ENCODE data around the gene LRRC58. TPM values are rescaled to one million over a fixed set of nuclear protein-coding genes. Genes with fewer than 3 reads are reported as not detected.
A peak's percentile ranks its signal among the peaks of the same experiment; 100 is the strongest.

Gene LRRC58
- total and polyA plus RNA-seq, 2 of the 8 experiments (the other 6 are each of a cell fraction or from before 2014, with no cell fraction given) = 4.3 to 15.4 TPM

DNA sequence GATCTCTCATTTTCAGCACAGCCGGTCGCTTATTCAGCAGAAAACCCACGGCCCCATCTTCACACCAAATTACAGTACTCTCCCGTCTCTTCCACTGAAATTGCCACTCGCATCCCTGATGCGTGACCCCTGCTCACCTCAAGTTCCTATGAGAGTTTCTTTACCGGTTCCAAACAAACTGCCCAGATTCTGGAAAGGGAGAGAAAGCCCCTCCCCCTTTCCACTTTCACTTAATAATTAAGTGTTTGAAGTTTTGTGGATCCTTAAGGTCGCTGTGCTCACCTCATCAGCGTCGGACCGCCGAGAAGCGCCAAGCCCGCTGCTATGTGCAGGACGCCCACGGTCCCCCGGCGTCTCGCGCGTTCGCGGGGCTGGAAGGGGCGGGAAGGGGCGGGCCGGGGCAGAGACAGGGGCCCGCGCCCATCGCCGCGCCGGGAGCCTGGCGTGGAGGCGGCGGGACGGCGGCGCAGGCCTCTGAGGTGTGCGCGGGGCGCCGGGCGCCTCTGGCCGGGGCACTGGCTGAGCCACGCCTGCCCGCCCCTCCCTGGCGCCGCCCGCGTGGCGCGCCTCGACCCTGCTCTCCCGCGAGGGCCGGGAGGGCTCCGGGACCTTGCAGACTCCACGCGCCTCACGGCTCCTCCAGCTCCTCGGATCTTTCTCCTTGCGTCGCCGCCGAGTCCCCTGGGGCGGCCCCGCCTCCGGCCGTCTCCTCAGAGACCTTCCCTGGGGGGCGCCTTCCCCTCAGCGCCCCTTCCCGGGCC lies 64.2 kb downstream of the LRRC58 start, which contains the start of gene GPR156 (continued):
- TF ChIP-seq NANOG (IDR thresholded peaks at IDR 0.05; ENCODE audit: insufficient read depth, low read depth, low read length, poor library complexity, severe bottlenecking) (no peak), RFX5 (IDR thresholded peaks at IDR 0.05; ENCODE audit: borderline replicate concordance, low read depth, low read length) (no peak), ASH2L (IDR thresholded peaks at IDR 0.05; ENCODE audit: low read length) (peak; percentile 35), CHD2 (IDR thresholded peaks at IDR 0.05; ENCODE audit: low read length) (no peak; the same call in 1 of the 2 replicates), MAFK (IDR thresholded peaks at IDR 0.05; ENCODE audit: low read depth, low read length) (no peak), CEBPB (IDR thresholded peaks at IDR 0.05; ENCODE audit: low read depth, low read length) (no peak), POLR2A (IDR thresholded peaks at IDR 0.05; ENCODE audit: control extremely low read depth in 1 of 2, low read depth in 2 of 2, low read length in 2 of 2) (no peak), HDAC2 (IDR thresholded peaks at IDR 0.05; ENCODE audit: borderline replicate concordance in 1 of 2, low read depth in 2 of 2, low read length in 2 of 2) (0 out of 4 replicates have a peak, but pooled peaks of 1 of the 2 experiments have one; percentile 51), RXRA (IDR thresholded peaks at IDR 0.05; ENCODE audit: insufficient read depth, low read depth, low read length) (no peak), POU5F1 (IDR thresholded peaks at IDR 0.05; ENCODE audit: low read depth, low read length) (no peak), TAF7 (optimal IDR thresholded peaks at IDR 0.05; ENCODE audit: borderline replicate concordance, low read depth, low read length) (no peak), TBP (IDR thresholded peaks at IDR 0.05; ENCODE audit: low read depth, low read length) (no peak), TEAD4 (IDR thresholded peaks at IDR 0.05; ENCODE audit: low read depth, low read length) (no peak), KDM1A (IDR thresholded peaks at IDR 0.05; ENCODE audit: borderline replicate concordance, low read length) (no peak), CHD1 (IDR thresholded peaks at IDR 0.05; ENCODE audit: low read depth, low read length) (no peak), TAF1 (IDR thresholded peaks at IDR 0.05; ENCODE audit: low read depth, low read length) (peak; percentile 46; the same call in 1 of the 2 replicates), HDAC6 (IDR thresholded peaks at IDR 0.05; ENCODE audit: low read depth, low read length) (no peak), SRF (IDR thresholded peaks at IDR 0.05; ENCODE audit: low read depth, low read length) (no peak), BCL11A (IDR thresholded peaks at IDR 0.05; ENCODE audit: low read depth in 2 of 2, low read length in 2 of 2) (no peak), RBBP5 (IDR thresholded peaks at IDR 0.05; ENCODE audit: borderline replicate concordance, low read depth, low read length) (0 out of 2 replicates have a peak, but pooled peaks have one; percentile 35), SAP30 (IDR thresholded peaks at IDR 0.05; ENCODE audit: insufficient read depth, insufficient replicate concordance, low read length) (no peak)
- TF ChIP-seq, protein P1, sequence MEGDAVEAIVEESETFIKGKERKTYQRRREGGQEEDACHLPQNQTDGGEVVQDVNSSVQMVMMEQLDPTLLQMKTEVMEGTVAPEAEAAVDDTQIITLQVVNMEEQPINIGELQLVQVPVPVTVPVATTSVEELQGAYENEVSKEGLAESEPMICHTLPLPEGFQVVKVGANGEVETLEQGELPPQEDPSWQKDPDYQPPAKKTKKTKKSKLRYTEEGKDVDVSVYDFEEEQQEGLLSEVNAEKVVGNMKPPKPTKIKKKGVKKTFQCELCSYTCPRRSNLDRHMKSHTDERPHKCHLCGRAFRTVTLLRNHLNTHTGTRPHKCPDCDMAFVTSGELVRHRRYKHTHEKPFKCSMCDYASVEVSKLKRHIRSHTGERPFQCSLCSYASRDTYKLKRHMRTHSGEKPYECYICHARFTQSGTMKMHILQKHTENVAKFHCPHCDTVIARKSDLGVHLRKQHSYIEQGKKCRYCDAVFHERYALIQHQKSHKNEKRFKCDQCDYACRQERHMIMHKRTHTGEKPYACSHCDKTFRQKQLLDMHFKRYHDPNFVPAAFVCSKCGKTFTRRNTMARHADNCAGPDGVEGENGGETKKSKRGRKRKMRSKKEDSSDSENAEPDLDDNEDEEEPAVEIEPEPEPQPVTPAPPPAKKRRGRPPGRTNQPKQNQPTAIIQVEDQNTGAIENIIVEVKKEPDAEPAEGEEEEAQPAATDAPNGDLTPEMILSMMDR (IDR thresholded peaks at IDR 0.05; ENCODE audit: control extremely low read depth in 1 of 3, insufficient read depth in 1 of 3, low read depth in 1 of 3, low read length in 3 of 3) = no peak

Data from H1 (cell line).